IMR-90 (cell line): ENCODE measurements around the gene VASH1. TPM values are rescaled to one million over a fixed set of nuclear protein-coding genes. Genes with fewer than 3 reads are reported as not detected.
A peak's percentile ranks its signal among the peaks of the same experiment; 100 is the strongest.

Source experiments
- ATAC-seq: fragments of 200-7000 bp; cut with Tn5 transposase; 2 replicates; pipeline ENCODE4 v1.9.1; 2020; ENCODE audit warnings: low read depth, mild to moderate bottlenecking, moderate library complexity
- BruUV-seq: library from RNA; stranded (reverse); fragments of 400-500 nt; replicated peaks from 2 replicates; lab custom pipeline; 2021; lab: Mats Ljungman, UMichigan
- CTCF ChIA-PET: fragments of 300-600 bp; formaldehyde crosslinking; extraction: SDS; loops from one replicate; lab custom pipeline; 2021; ENCODE audit warnings: antibody characterized with exemption; lab: Yijun Ruan, JAX
- POLR2A ChIA-PET: fragments of 300-600 bp; sonication (Branson Sonifier 250); formaldehyde crosslinking; loops from one replicate; lab custom pipeline; 2022; ENCODE audit warnings: antibody characterized with exemption; ENCODE audit not compliant: unreplicated experiment; lab: Charles Lee
- DNase-seq: peaks from one replicate; pipeline ENCODE4 v3.0.0; 2013
- H2AFZ ChIP-seq: replicated peaks from 2 replicates; pipeline ENCODE3; 2013; ENCODE audit warnings: low read length, mild to moderate bottlenecking; ENCODE audit not compliant: poor library complexity
- H2AK5ac ChIP-seq: 2 replicates; pipeline ENCODE4 v1.6.1; 2013; ENCODE audit warnings: low read depth, low read length, inconsistent platforms
- H2AK9ac ChIP-seq: replicated peaks from 2 replicates; pipeline ENCODE3; 2013; ENCODE audit warnings: mild to moderate bottlenecking, low read depth, low read length, moderate library complexity; ENCODE audit not compliant: poor library complexity
- H2BK120ac ChIP-seq: 2 replicates; pipeline ENCODE4 v1.6.1; 2013; ENCODE audit warnings: low read depth, low read length, inconsistent platforms
- H2BK15ac ChIP-seq: 3 replicates; pipeline ENCODE4 v1.6.1; 2013; ENCODE audit warnings: low read depth, low read length, inconsistent platforms
- H2BK20ac ChIP-seq: 2 replicates; pipeline ENCODE4 v1.6.1; 2013; ENCODE audit warnings: low read depth, mild to moderate bottlenecking, inconsistent platforms, low read length, moderate library complexity
- H2BK5ac ChIP-seq: 2 replicates; pipeline ENCODE4 v1.6.1; 2013; ENCODE audit warnings: mild to moderate bottlenecking, low read depth, low read length, inconsistent platforms; ENCODE audit not compliant: poor library complexity, severe bottlenecking
- H3K14ac ChIP-seq: replicated peaks from 2 replicates; pipeline ENCODE4 v1.6.1; 2013; ENCODE audit warnings: low read depth, low read length, inconsistent platforms
- H3K18ac ChIP-seq: 2 replicates; pipeline ENCODE4 v1.6.1; 2013; ENCODE audit warnings: low read depth, low read length, control low read depth
- H3K23ac ChIP-seq: 2 replicates; pipeline ENCODE4 v1.6.1; 2013; ENCODE audit warnings: low read depth, low read length, inconsistent platforms
- H3K27ac ChIP-seq: 2 replicates; pipeline ENCODE4 v1.5.1; 2013; ENCODE audit warnings: mild to moderate bottlenecking, control low read depth, low read length; ENCODE audit not compliant: insufficient read depth
- H3K27me3 ChIP-seq: 2 replicates; pipeline ENCODE4 v1.6.1; 2013; ENCODE audit warnings: low read length; ENCODE audit not compliant: control insufficient read depth, insufficient read depth
- H3K36me3 ChIP-seq: 2 replicates; pipeline ENCODE4 v1.6.1; 2013; ENCODE audit warnings: low read length, mixed read lengths; ENCODE audit not compliant: control insufficient read depth, insufficient read depth
- H3K4ac ChIP-seq: 2 replicates; pipeline ENCODE4 v1.6.1; 2013; ENCODE audit warnings: low read depth, low read length, inconsistent platforms
- H3K4me1 ChIP-seq: 2 replicates; pipeline ENCODE4 v1.6.1; 2013; ENCODE audit warnings: low read length, mixed read lengths; ENCODE audit not compliant: control insufficient read depth, insufficient read depth
- H3K4me2 ChIP-seq: 2 replicates; pipeline ENCODE4 v1.6.1; 2013; ENCODE audit warnings: low read depth, mild to moderate bottlenecking, control low read depth, low read length, moderate library complexity
- H3K4me3 ChIP-seq: 2 replicates; pipeline ENCODE4 v1.5.1; 2013; ENCODE audit warnings: low read depth, mild to moderate bottlenecking, control low read depth, low read length, moderate library complexity; ENCODE audit not compliant: insufficient read depth
- H3K56ac ChIP-seq: 2 replicates; pipeline ENCODE4 v1.6.1; 2013; ENCODE audit warnings: low read length, inconsistent platforms; ENCODE audit not compliant: insufficient read depth; ENCODE audit errors: extremely low read depth
- H3K79me1 ChIP-seq, 2 experiments: 2 replicates each; pipeline ENCODE4 v1.6.1; 2013; ENCODE audit warnings: low read length in 2 of 2, inconsistent platforms in 1 of 2, low read depth in 1 of 2
- H3K9ac ChIP-seq: 2 replicates; pipeline ENCODE4 v1.6.1; 2013; ENCODE audit warnings: low read depth, low read length, control low read depth
- H3K9me1 ChIP-seq: 2 replicates; pipeline ENCODE4 v1.6.1; 2013; ENCODE audit warnings: low read length, inconsistent platforms; ENCODE audit not compliant: insufficient read depth
- H3K9me3 ChIP-seq: 2 replicates; pipeline ENCODE4 v1.6.1; 2013; ENCODE audit warnings: low read length; ENCODE audit not compliant: control insufficient read depth, insufficient read depth
- H4K20me1 ChIP-seq: 2 replicates; pipeline ENCODE4 v1.6.1; 2013; ENCODE audit warnings: low read length, inconsistent platforms; ENCODE audit not compliant: insufficient read depth
- H4K5ac ChIP-seq: 2 replicates; pipeline ENCODE4 v1.6.1; 2013; ENCODE audit warnings: mild to moderate bottlenecking, low read depth, low read length, control low read depth
- H4K8ac ChIP-seq, 2 experiments: 2 replicates each; pipeline ENCODE4 v1.6.1; 2013; ENCODE audit warnings: low read depth in 2 of 2, low read length in 2 of 2, control low read depth in 1 of 2, inconsistent platforms in 1 of 2
- H4K91ac ChIP-seq: 2 replicates; pipeline ENCODE4 v1.6.1; 2013; ENCODE audit warnings: low read depth, low read length, inconsistent platforms; ENCODE audit not compliant: insufficient read depth
- MAFK ChIP-seq: IDR thresholded peaks from 2 replicates; pipeline ENCODE4 v1.6.1; 2012; ENCODE audit warnings: low read depth, low read length, improper control_type of control experiment
- MAZ ChIP-seq: IDR thresholded peaks from 2 replicates; pipeline ENCODE4 v1.6.1; 2012; ENCODE audit warnings: low read depth, mild to moderate bottlenecking, low read length, improper control_type of control experiment, moderate library complexity, borderline replicate concordance
- WGBS, 2 experiments: methylation state at CpG; one replicate each; pipeline versions ENCODE4 v1.1.5 to v1.1.7; 2013; ENCODE audit warnings: missing lambda C conversion rate in 2 of 2; ENCODE audit not compliant: insufficient read length in 1 of 2; ENCODE audit errors: extremely low coverage in 2 of 2; 5-methylcytosine and 5-hydroxymethylcytosine counted together
- dilution Hi-C: fragments of 300-500 bp; cut with HindIII; formaldehyde crosslinking; loops from one replicate; pipeline ENCODE4 v1.14.3; 2018; ENCODE audit warnings: low sequenced_read_pairs; ENCODE audit not compliant: unreplicated experiment
- in situ Hi-C: fragments of 300-500 bp; cut with MboI; formaldehyde crosslinking; loops from 3 replicates; pipeline ENCODE4 v1.14.3; 2019; ENCODE audit warnings: low sequenced_read_pairs, inconsistent platforms, mixed read lengths
- intact Hi-C: fragments of 100-400 bp; cut with micrococcal nuclease; formaldehyde crosslinking; loops from 2 replicates; pipeline ENCODE4 v1.10.0; 2022
- polyA plus RNA-seq, 3 experiments: library from polyadenylated mRNA; depleted of rRNA; stranded (reverse); fragments of >200 nt; gene quantifications; 2 replicates each; pipeline ENCODE4 v1.2.3, GENCODE V29; 2012; ENCODE audit warnings: low replicate concordance in 1 of 3
- total RNA-seq: library from RNA; depleted of rRNA; stranded (reverse); fragments of >200 nt; gene quantifications from 2 replicates; pipeline ENCODE4 v1.2.3, GENCODE V29; 2012

VASH1 gene
- total and polyA plus RNA-seq, 2 of the 4 experiments (the other 2 are of a cell fraction): 2.0 to 9.5 TPM

- no TSS peak for BruUV-seq
- H2BK20ac ChIP-seq: 0 out of 2 replicates have a peak overlapping the region, but pooled peaks have one; percentile 18
- peak overlapping the region; percentile 66 for H2BK120ac ChIP-seq
- H3K27ac ChIP-seq: peak overlapping the region; percentile 9
- DNase-seq (peak; percentile 61), ATAC-seq (peak; percentile 64)
- in situ Hi-C loops (no loop called here), dilution Hi-C loops (no loop called here), intact Hi-C loops (no loop called here)
- TF ChIP-seq MAZ (peak; percentile 64), MAFK (no peak)
- ChIA-PET POLR2A (interaction anchor here (0.5 to 0.7 kb wide), 2 partner anchors 262 to 605 kb away, joined by 9 read pairs; partner anchors contain the start of gene SAMD15), CTCF (interaction anchor here (1.2 to 1.4 kb wide), 2 partner anchors 13 to 62 kb away, joined by 3 to 5 read pairs; no protein-coding TSS in a partner anchor)
- H2AFZ ChIP-seq: peak overlapping the region; percentile 90
- no peak overlapping the region for H3K4me3 ChIP-seq
- peak overlapping the region; percentile 43 for H3K18ac ChIP-seq
- peaks cover 5% of the 10 kb centered on the region; the same call in 1 of the 2 replicates for H3K36me3 ChIP-seq
- H2BK5ac ChIP-seq: peak overlapping the region; percentile 60
- no peaks in the 10 kb centered on the region for H3K79me1 ChIP-seq
- peak overlapping the region; percentile 36 for H2AK5ac ChIP-seq
- H3K4ac ChIP-seq: peak overlapping the region; percentile 73
- WGBS, 2 experiments: no CpG with 5 or more reads among the region's 13 CpGs
- peak overlapping the region; percentile 12 for H3K14ac ChIP-seq
- H4K5ac ChIP-seq: peak overlapping the region; percentile 71
- H3K23ac ChIP-seq: peak overlapping the region; percentile 54
- H3K9me1 ChIP-seq: peaks cover 8% of the 10 kb centered on the region; the same call in 1 of the 2 replicates
- H4K20me1 ChIP-seq: no peaks in the 10 kb centered on the region
- peak overlapping the region; percentile 66; the same call in 1 of the 3 replicates for H2BK15ac ChIP-seq
- no peaks in the 10 kb centered on the region for H3K27me3 ChIP-seq
- H3K56ac ChIP-seq: no peak overlapping the region
- peak overlapping the region; percentile 57 for H4K91ac ChIP-seq
- no peaks in the 10 kb centered on the region for H3K9me3 ChIP-seq
- H3K4me1 ChIP-seq: peaks cover 14% of the 10 kb centered on the region
- no peak overlapping the region for H3K9ac ChIP-seq
- peak overlapping the region; percentile 24; the same call in 1 of the 2 replicates for H3K4me2 ChIP-seq
- H4K8ac ChIP-seq: peak overlapping the region; percentile 46 to 80; a peak in 3 of 4 replicates
- peak overlapping the region; percentile 82 for H2AK9ac ChIP-seq
Observed at GRCh38 chr14:76772300-76773187, 11.3 kb downstream of the VASH1 start.
